ENCODE measurements around the gene OMA1.
A peak's percentile ranks its signal among the peaks of the same experiment; 100 is the strongest.
"Not testable (repeated sequence)": the region's sequence is repeated elsewhere in the genome, so short reads cannot be mapped to it uniquely, and the experiment has no call there.

The OMA1 gene

GRCh38 chr1:58524353-58524945 is 22.1 kb downstream of the OMA1 start:
- DNase-seq, result peak; percentile 74

- peak; percentile 66 for DNase-seq
These were observed 30.6 kb downstream of the OMA1 start for GRCh38 chr1:58515794-58516401.

GRCh38 chr1:58513956-58514355 is 32.6 kb downstream of the OMA1 start:
- DNase-seq, result no peak

GRCh38 chr1:58508629-58509028 is 37.9 kb downstream of the OMA1 start:
- no peak for DNase-seq

GRCh38 chr1:58505286-58505685 is 41.2 kb downstream of the OMA1 start:
- no peak for DNase-seq

GRCh38 chr1:58502519-58502918 is 44.0 kb downstream of the OMA1 start:
- no peak for DNase-seq

- no peak for DNase-seq
These were observed 46.5 kb downstream of the OMA1 start for GRCh38 chr1:58500043-58500442.

- DNase-seq, result no peak
These were observed 49.0 kb downstream of the OMA1 start for GRCh38 chr1:58497499-58497898.

GRCh38 chr1:58496042-58496441 is 50.5 kb downstream of the OMA1 start:
- no peak for DNase-seq

- not testable (repeated sequence) for DNase-seq
These were observed 57.6 kb downstream of the OMA1 start for GRCh38 chr1:58488914-58489313.

- DNase-seq, result peak; percentile 15
These were observed 59.5 kb downstream of the OMA1 start for GRCh38 chr1:58487002-58487401.

- DNase-seq, result no peak
These were observed 64.6 kb downstream of the OMA1 start for GRCh38 chr1:58481962-58482361.

GRCh38 chr1:58480191-58480590 is 66.3 kb downstream of the OMA1 start:
- DNase-seq, result no peak

- DNase-seq, result no peak
These were observed 69.1 kb downstream of the OMA1 start for GRCh38 chr1:58477390-58477789.

GRCh38 chr1:58476179-58476578 is 70.3 kb downstream of the OMA1 start:
- no peak for DNase-seq

- DNase-seq, result no peak
These were observed 77.0 kb downstream of the OMA1 start for GRCh38 chr1:58469476-58469875.

GRCh38 chr1:58469016-58469415 is 77.5 kb downstream of the OMA1 start:
- DNase-seq, result no peak

GRCh38 chr1:58468612-58469011 is 77.9 kb downstream of the OMA1 start:
- no peak for DNase-seq

GRCh38 chr1:58466630-58467241 is 79.8 kb downstream of the OMA1 start:
- DNase-seq, result no peak

GRCh38 chr1:58465825-58466629 is 80.5 kb downstream of the OMA1 start:
- DNase-seq, result no peak

GRCh38 chr1:58465176-58465575 is 81.3 kb downstream of the OMA1 start:
- DNase-seq, result no peak

GRCh38 chr1:58460469-58460868 is 86.1 kb downstream of the OMA1 start:
- DNase-seq, result no peak

GRCh38 chr1:58459911-58460310 is 86.6 kb downstream of the OMA1 start:
- no peak for DNase-seq

Measured in activated CD4-positive, alpha-beta T cell treated with anti-CD3 and anti-CD28 coated beads, Interleukin-2, Interleukin-6, amounts not matched to agents 100 ng/mL and 50 ng/mL, durations not matched to agents 16 hours and 8 hours (primary cell).